ENCODE data around the gene MITF. TPM values are rescaled to one million over a fixed set of nuclear protein-coding genes. Genes with fewer than 3 reads are reported as not detected.

MITF gene
- total and polyA plus RNA-seq, 3 donors from 2014 or later: 5.5 to 9.0 (median 5.8) TPM

- Histone ChIP-seq H3K27ac (no peak overlapping the region), H3K4me1 (no peaks in the 10 kb centered on the region), H3K9me3 (no peaks in the 10 kb centered on the region), H3K36me3 (ENCODE audit: low read depth, missing control alignments) (no peaks in the 10 kb centered on the region), H3K4me3 (no peak overlapping the region), H3K27me3 (no peaks in the 10 kb centered on the region)
- 86 to 87% methylated on average over 2 of the region's 2 CpGs for WGBS, 2 donors
- TF ChIP-seq CTCF (IDR thresholded peaks at IDR 0.05): no peak
- TF ChIP-seq POLR2A (IDR thresholded peaks at IDR 0.05): no peak
- no peak for DNase-seq
- intact Hi-C loops (cut with DNase I; ENCODE audit: low total_unique reads): no loop called here
Measured at GRCh38 chr3:69724722-69725435, 14.4 kb upstream of the MITF start.

- H3K27ac ChIP-seq: no peak overlapping the region
- intact Hi-C loops (cut with DNase I; ENCODE audit: low total_unique reads): no loop called here
- H3K36me3 ChIP-seq (ENCODE audit: low read depth, missing control alignments): no peaks in the 10 kb centered on the region
- TF ChIP-seq CTCF (IDR thresholded peaks at IDR 0.05) (no peak), POLR2A (IDR thresholded peaks at IDR 0.05) (no peak)
- no peak for DNase-seq
- 87 to 94% methylated on average over 3 of the region's 3 CpGs for WGBS, 2 donors
- no peaks in the 10 kb centered on the region for H3K9me3 ChIP-seq
- H3K4me1 ChIP-seq: no peaks in the 10 kb centered on the region
- H3K27me3 ChIP-seq: no peaks in the 10 kb centered on the region
- H3K4me3 ChIP-seq: no peak overlapping the region
Measured at GRCh38 chr3:69725994-69726571, 13.2 kb upstream of the MITF start.

- Histone ChIP-seq H3K4me3 (no peak overlapping the region), H3K4me1 (no peaks in the 10 kb centered on the region), H3K27ac (no peak overlapping the region), H3K36me3 (ENCODE audit: low read depth, missing control alignments) (no peaks in the 10 kb centered on the region), H3K27me3 (no peaks in the 10 kb centered on the region), H3K9me3 (no peaks in the 10 kb centered on the region)
- 84 to 90% methylated on average over 6 of the region's 6 CpGs for WGBS, 2 donors
- TF ChIP-seq CTCF (IDR thresholded peaks at IDR 0.05): no peak
- no peak for TF ChIP-seq POLR2A (IDR thresholded peaks at IDR 0.05)
- intact Hi-C loops (cut with DNase I; ENCODE audit: low total_unique reads): no loop called here
- no peak for DNase-seq
Measured at GRCh38 chr3:69729147-69729919, 9.9 kb upstream of the MITF start.

GRCh38 chr3:69731080-69731479, 8.2 kb upstream of the MITF start:
- intact Hi-C loops (cut with DNase I; ENCODE audit: low total_unique reads): no loop called here
- Histone ChIP-seq H3K9me3 (no peaks in the 10 kb centered on the region), H3K4me3 (no peak overlapping the region), H3K27ac (no peak overlapping the region), H3K36me3 (ENCODE audit: low read depth, missing control alignments) (no peaks in the 10 kb centered on the region), H3K4me1 (no peaks in the 10 kb centered on the region), H3K27me3 (no peaks in the 10 kb centered on the region)
- WGBS, 2 donors: 54 to 59% methylated on average over 2 of the region's 2 CpGs
- TF ChIP-seq CTCF (IDR thresholded peaks at IDR 0.05) (no peak), POLR2A (IDR thresholded peaks at IDR 0.05) (no peak)
- no peak for DNase-seq
